22Rv1 (cell line): ENCODE measurements around the gene ELAVL1.

Experiments
- H3K27ac ChIP-seq: fragments of 450-650 bp; 2 replicates; pipeline ENCODE4 v1.5.1; 2017
- ZFX ChIP-seq: fragments of 450-650 bp; IDR thresholded peaks from 2 replicates; pipeline ENCODE4 v1.6.1; 2017; ENCODE audit warnings: antibody characterized with exemption, borderline replicate concordance
- TF ChIP-seq, protein P1 (sequence below): fragments of 450-650 bp; IDR thresholded peaks from 2 replicates; pipeline ENCODE4 v1.5.1; 2017; ENCODE audit warnings: mild to moderate bottlenecking

Gene ELAVL1

DNA sequence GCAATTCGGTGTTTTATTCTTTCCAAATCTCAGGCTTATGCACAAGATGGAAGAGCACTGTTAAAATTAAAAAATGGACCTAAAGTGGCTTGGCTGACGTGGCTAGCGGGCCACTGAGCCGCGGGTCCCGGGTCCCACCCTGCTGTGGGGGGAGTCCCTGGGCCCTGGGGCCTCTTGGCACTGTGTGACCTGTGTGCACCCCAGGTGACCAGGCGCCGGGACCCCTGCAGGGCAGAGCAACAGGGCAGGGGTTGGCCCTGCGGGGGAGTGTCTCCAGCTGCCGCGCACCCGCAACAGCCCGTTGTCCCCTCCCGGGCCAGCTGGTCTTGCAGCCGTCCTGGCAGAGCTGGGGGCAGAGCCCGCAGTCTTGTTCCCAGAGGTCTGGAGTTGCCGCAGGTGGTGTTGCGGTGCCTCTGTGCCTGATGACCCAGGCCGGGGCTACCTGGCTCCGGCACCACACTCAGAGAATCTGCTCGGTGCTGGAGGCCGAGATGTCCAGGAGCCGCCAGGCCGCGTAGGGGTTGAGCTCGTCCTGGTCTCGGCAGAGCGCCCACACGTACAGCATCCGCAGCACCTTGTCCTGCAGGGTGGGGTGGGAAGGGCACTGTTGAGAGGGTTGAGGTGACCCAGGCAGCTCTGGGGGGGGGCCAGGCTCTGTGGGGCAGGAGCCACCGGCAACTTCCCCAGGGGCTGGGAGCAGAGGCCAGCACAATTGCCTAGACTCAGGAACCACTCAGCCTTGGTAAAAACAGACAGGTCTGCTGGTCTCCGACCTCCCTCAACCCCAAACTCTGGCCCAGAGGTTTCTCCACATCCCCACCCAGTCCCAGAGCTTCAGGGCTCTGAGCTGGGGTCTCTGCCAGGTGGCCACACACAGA lies 78.5 kb downstream of the ELAVL1 start:
- TF ChIP-seq, protein P1, sequence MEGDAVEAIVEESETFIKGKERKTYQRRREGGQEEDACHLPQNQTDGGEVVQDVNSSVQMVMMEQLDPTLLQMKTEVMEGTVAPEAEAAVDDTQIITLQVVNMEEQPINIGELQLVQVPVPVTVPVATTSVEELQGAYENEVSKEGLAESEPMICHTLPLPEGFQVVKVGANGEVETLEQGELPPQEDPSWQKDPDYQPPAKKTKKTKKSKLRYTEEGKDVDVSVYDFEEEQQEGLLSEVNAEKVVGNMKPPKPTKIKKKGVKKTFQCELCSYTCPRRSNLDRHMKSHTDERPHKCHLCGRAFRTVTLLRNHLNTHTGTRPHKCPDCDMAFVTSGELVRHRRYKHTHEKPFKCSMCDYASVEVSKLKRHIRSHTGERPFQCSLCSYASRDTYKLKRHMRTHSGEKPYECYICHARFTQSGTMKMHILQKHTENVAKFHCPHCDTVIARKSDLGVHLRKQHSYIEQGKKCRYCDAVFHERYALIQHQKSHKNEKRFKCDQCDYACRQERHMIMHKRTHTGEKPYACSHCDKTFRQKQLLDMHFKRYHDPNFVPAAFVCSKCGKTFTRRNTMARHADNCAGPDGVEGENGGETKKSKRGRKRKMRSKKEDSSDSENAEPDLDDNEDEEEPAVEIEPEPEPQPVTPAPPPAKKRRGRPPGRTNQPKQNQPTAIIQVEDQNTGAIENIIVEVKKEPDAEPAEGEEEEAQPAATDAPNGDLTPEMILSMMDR, result no peak
- no peak for TF ChIP-seq ZFX
- peak overlapping the region; percentile 97 for H3K27ac ChIP-seq

DNA sequence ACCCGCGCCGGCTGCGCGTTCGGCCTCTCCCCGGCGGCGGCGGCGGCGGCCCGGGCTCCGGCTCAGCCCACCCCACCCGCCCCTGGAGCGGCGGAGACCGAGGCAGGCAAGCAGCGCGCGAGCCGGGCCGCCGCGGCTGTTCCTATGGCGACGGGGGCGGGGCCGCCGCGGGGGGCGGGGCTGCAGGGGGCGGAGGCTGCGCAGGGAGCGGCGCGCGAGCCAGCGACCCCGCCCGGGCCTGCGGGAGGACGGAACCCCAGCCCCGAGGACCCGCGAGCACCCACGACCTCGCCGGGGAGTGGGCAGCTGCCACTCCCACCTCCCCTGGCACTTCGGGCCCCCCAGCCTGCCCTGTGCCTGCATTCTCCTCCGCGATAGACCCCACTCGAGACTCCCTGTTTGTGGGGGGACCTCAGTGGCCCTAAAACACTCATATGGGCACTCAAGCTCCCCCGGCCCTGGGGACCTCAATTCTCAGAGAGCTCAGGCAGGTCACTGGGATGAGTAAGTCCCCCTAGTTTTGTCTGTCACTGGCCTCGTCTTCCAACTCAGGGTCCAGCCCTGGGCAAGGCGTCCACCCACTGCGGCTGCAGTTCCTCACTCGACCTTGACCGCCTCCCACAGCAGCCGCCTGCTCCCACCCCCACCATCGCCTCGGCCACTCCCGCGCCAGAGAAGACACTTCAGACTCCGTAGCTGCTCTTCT lies 79.3 kb downstream of the ELAVL1 start, which contains the start of gene CTXN1:
CTXN1 (minus strand) TSS at position 115 of the 706 bp plus-strand sequence. CDS start 597 bp downstream, outside the sequence.
- TF ChIP-seq ZFX, result no peak
- TF ChIP-seq, protein P1, result no peak
- H3K27ac ChIP-seq, result peak within 1 kb of the TSS; percentile 97

DNA sequence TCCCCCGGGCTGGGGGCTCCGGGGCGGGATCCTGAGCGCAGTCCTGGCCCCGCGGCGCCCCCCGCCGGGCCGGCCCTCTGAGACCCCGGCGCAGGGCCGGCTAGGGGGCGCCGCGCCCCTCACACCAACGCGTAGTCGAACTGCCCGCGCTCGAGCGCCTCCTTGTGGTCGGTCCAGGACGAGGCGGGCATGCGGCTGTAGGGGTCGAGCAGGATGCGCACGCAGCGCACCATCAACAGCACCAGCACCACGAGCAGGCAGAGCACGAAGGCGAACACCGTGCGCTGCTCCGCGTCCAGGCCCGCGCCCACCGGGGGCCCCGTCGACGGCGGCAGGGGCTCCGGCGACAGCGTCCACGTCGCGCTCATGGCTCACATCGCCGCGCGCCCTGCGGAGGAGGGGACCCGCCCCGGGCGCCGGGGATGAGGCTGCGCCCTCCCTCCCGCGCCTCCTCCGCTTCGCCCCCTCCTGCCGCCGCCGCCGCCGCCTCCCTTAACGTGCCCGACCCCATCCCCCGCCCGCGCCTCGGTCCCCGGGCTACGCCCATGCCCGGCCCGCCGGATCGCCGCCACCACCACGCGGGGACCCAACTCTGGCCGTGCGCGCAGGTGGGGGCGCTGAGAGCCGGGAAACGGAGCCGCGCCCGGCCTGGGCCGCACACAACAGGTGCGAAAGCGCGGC lies 80.1 kb downstream of the ELAVL1 start:
- H3K27ac ChIP-seq, result peak overlapping the region; percentile 97
- TF ChIP-seq ZFX, result no peak
- TF ChIP-seq, protein P1, result peak; percentile 96

DNA sequence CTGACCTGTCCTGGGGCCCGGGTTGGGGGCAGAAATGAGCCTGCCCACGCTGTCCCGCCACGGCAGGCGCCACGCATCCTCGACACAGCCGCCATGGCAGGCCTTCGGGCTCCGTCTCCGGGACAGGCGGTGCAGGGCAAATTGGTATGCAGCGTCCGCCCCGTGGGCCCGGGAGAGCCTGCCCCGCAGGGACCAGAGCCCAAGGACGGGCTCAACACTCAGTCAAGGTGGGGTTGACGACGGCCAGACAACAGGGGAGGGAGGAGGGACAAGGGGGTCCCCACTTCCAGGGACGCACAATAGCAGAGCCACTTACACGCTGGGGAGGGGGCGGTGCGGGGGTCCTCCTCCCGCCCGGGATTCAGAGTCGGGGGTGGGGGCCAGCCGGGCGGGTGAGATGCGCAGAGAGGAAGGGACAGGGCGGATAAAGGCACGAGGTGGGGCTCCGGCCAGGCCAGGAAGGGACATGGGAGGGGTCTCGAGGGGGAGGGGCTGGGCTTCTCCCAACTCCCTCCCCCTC lies 80.7 kb downstream of the ELAVL1 start:
- peak overlapping the region; percentile 97 for H3K27ac ChIP-seq
- TF ChIP-seq ZFX, result no peak
- TF ChIP-seq, protein P1, result no peak

DNA sequence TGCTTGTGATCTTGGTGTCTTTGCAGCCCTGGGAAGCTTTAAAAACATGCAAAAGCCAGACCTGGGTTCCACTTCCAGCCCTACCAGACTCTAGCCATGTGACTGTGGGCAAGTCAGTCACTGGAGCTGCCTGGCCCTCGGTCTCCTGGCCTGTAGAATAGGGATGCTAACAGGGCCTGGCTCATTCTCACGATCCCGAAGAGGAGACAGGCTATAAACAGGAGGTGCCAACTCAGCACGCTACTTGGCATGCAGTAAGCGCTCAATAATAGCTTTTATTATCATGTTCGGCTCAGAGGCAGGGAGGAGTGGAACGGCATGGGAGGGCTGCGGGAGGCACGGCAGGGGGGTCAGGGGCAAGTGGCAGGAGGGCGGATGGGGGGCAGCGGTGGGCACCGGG lies 81.2 kb downstream of the ELAVL1 start:
- TF ChIP-seq ZFX, result no peak
- TF ChIP-seq, protein P1, result no peak
- H3K27ac ChIP-seq, result peak overlapping the region; percentile 97

DNA sequence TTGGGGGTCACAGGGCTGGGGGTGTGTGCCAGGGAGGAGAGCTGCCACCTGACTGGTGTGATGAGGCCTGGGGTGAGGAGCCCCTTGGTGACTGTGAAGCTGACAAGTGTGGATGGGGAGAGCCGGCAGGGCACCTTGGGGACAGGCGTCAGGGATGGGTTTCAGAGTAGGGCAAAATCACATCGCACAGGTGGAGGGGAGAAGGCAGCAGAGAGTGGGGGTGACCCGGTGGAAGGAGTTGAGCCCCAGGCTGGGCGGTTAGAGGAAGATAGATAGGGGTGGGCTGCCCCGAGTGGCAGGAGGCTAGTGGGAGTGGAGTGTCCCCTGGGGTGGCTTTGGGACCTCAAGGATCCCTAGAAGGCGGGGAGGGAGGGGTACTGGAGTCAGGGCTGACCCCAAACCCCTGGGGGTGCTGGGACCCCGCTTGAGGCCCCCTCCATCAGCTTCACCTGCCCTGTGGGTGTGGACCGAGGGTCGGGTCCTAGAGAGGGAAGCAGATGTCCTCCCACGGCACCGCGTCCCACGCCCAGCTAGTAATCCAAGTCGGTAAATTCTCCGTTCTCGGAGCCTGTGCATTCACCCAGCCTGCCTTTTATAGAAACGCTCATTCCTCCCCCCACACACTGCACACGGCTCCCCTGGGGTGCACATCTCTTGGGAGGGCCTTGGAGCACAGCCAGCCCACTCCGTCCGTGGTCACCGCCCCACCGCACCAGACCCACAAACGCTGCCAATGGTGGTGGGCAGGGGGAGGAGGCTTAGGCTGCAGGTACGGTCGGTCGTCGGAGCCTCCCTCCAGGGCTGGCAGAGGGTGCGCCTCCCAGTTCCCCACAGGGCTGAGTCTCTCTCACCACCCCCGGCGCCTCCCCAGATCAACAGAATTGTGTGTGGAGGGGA lies 81.9 kb downstream of the ELAVL1 start:
- TF ChIP-seq, protein P1, result no peak
- TF ChIP-seq ZFX, result no peak
- peak overlapping the region; percentile 97 for H3K27ac ChIP-seq
